ENCODE measurements around the gene AGBL5.
"Not testable (repeated sequence)": the region's sequence is repeated elsewhere in the genome, so short reads cannot be mapped to it uniquely, and the experiment has no call there.

The AGBL5 gene

GRCh38 chr2:27099334-27099955 is 48.0 kb downstream of the AGBL5 start:
- H3K36me3 ChIP-seq (ENCODE audit: control insufficient read depth, insufficient read depth, low read length) = no peaks in the 10 kb centered on the region
- TF ChIP-seq CTCF (IDR thresholded peaks at IDR 0.05; ENCODE audit: insufficient read depth, low read length, poor library complexity, severe bottlenecking) = no peak
- DNase-seq (ENCODE audit: extremely low read depth, insufficient read length) = no peak
- no peaks in the 10 kb centered on the region for H3K27me3 ChIP-seq (replicated peaks; ENCODE audit: control insufficient read depth, insufficient read depth, low read length)
- H3K4me3 ChIP-seq (replicated peaks; ENCODE audit: low read depth, low read length) = no peak overlapping the region

- no peak for TF ChIP-seq CTCF (IDR thresholded peaks at IDR 0.05; ENCODE audit: insufficient read depth, low read length, poor library complexity, severe bottlenecking)
- no peaks in the 10 kb centered on the region for H3K36me3 ChIP-seq (ENCODE audit: control insufficient read depth, insufficient read depth, low read length)
- no peak for DNase-seq (ENCODE audit: extremely low read depth, insufficient read length)
- no peak overlapping the region for H3K4me3 ChIP-seq (replicated peaks; ENCODE audit: low read depth, low read length)
- H3K27me3 ChIP-seq (replicated peaks; ENCODE audit: control insufficient read depth, insufficient read depth, low read length) = no peaks in the 10 kb centered on the region
Measured at GRCh38 chr2:27100036-27100435, 48.6 kb downstream of the AGBL5 start.

GRCh38 chr2:27102329-27102728 is 50.9 kb downstream of the AGBL5 start:
- Histone ChIP-seq H3K36me3 (ENCODE audit: control insufficient read depth, insufficient read depth, low read length) (no peaks in the 10 kb centered on the region), H3K27me3 (replicated peaks; ENCODE audit: control insufficient read depth, insufficient read depth, low read length) (no peaks in the 10 kb centered on the region), H3K4me3 (replicated peaks; ENCODE audit: low read depth, low read length) (no peak overlapping the region)
- no peak for DNase-seq (ENCODE audit: extremely low read depth, insufficient read length)
- no peak for TF ChIP-seq CTCF (IDR thresholded peaks at IDR 0.05; ENCODE audit: insufficient read depth, low read length, poor library complexity, severe bottlenecking)

- H3K36me3 ChIP-seq (ENCODE audit: control insufficient read depth, insufficient read depth, low read length) = no peaks in the 10 kb centered on the region
- no peak for DNase-seq (ENCODE audit: extremely low read depth, insufficient read length)
- H3K4me3 ChIP-seq (replicated peaks; ENCODE audit: low read depth, low read length) = no peak overlapping the region
- H3K27me3 ChIP-seq (replicated peaks; ENCODE audit: control insufficient read depth, insufficient read depth, low read length) = no peaks in the 10 kb centered on the region
- no peak for TF ChIP-seq CTCF (IDR thresholded peaks at IDR 0.05; ENCODE audit: insufficient read depth, low read length, poor library complexity, severe bottlenecking)
Measured at GRCh38 chr2:27105981-27106380, 54.5 kb downstream of the AGBL5 start.

- no peak for TF ChIP-seq CTCF (IDR thresholded peaks at IDR 0.05; ENCODE audit: insufficient read depth, low read length, poor library complexity, severe bottlenecking)
- H3K36me3 ChIP-seq (ENCODE audit: control insufficient read depth, insufficient read depth, low read length) = no peaks in the 10 kb centered on the region
- no peaks in the 10 kb centered on the region for H3K27me3 ChIP-seq (replicated peaks; ENCODE audit: control insufficient read depth, insufficient read depth, low read length)
- DNase-seq (ENCODE audit: extremely low read depth, insufficient read length) = no peak
- no peak overlapping the region for H3K4me3 ChIP-seq (replicated peaks; ENCODE audit: low read depth, low read length)
Measured at GRCh38 chr2:27108221-27108620, 56.8 kb downstream of the AGBL5 start.

- TF ChIP-seq CTCF (IDR thresholded peaks at IDR 0.05; ENCODE audit: insufficient read depth, low read length, poor library complexity, severe bottlenecking) = no peak
- H3K36me3 ChIP-seq (ENCODE audit: control insufficient read depth, insufficient read depth, low read length) = no peaks in the 10 kb centered on the region
- no peaks in the 10 kb centered on the region for H3K27me3 ChIP-seq (replicated peaks; ENCODE audit: control insufficient read depth, insufficient read depth, low read length)
- no peak overlapping the region for H3K4me3 ChIP-seq (replicated peaks; ENCODE audit: low read depth, low read length)
- no peak for DNase-seq (ENCODE audit: extremely low read depth, insufficient read length)
Measured at GRCh38 chr2:27109083-27109482, 57.6 kb downstream of the AGBL5 start.

GRCh38 chr2:27110603-27111352 is 59.3 kb downstream of the AGBL5 start:
- not testable (repeated sequence) for H3K27me3 ChIP-seq (replicated peaks; ENCODE audit: control insufficient read depth, insufficient read depth, low read length); H3K4me3 ChIP-seq (replicated peaks; ENCODE audit: low read depth, low read length); H3K36me3 ChIP-seq (ENCODE audit: control insufficient read depth, insufficient read depth, low read length); DNase-seq (ENCODE audit: extremely low read depth, insufficient read length)

All from GM06990 (cell line).